Endothelial cell of umbilical vein (primary cell): ENCODE data around the gene HLTF. TPM values are rescaled to one million over a fixed set of nuclear protein-coding genes. Genes with fewer than 3 reads are reported as not detected.

Source experiments
- Bru-seq: library from RNA; stranded (reverse); fragments of 400-500 nt; gene quantifications from one replicate; lab custom pipeline; 2021; lab: Mats Ljungman, UMichigan
- BruChase-seq, 2 experiments: library from RNA; stranded (reverse); fragments of 400-500 nt; gene quantifications; one replicate each; lab custom pipeline; 2021; lab: Mats Ljungman, UMichigan
- BruUV-seq: library from RNA; stranded (reverse); fragments of 400-500 nt; replicated peaks from 2 replicates; lab custom pipeline; 2021; lab: Mats Ljungman, UMichigan
- CTCF ChIA-PET: fragments of 300-600, 350-600 bp; sonication (Branson Sonifier 250); formaldehyde crosslinking; loops from one replicate; lab custom pipeline; 2021; ENCODE audit warnings: antibody characterized with exemption, inconsistent platforms; lab: Charles Lee
- POLR2A ChIA-PET: fragments of 300-600, 350-600 bp; sonication (Branson Sonifier 250); formaldehyde crosslinking; loops from one replicate; lab custom pipeline; 2021; ENCODE audit warnings: antibody characterized with exemption, inconsistent platforms; lab: Charles Lee
- DNase-seq: peaks from one replicate; pipeline ENCODE4 v3.0.0-alpha.2; 2011; ENCODE audit warnings: low read depth, low spot score
- FAIRE-seq: peaks from 2 replicates; lab custom pipeline; 2011; peaks lifted over from hg19 to GRCh38; lab: Jason Lieb, UNC
- H2AFZ ChIP-seq: 2 replicates; pipeline ENCODE4 v1.6.0; 2012; ENCODE audit warnings: low read depth, low read length, control low read depth, inconsistent platforms
- H3K27ac ChIP-seq: 2 replicates; pipeline ENCODE4 v1.5.1; 2011; ENCODE audit warnings: low read depth, mild to moderate bottlenecking, control low read depth, low read length, moderate library complexity; ENCODE audit not compliant: insufficient read depth
- H3K27me3 ChIP-seq, 2 experiments: 2 replicates each; pipeline versions ENCODE4 v1.6.0 to v1.6.1; 2011; ENCODE audit warnings: low read length in 2 of 2, mixed read lengths in 1 of 2; ENCODE audit not compliant: control insufficient read depth in 2 of 2, insufficient read depth in 2 of 2
- H3K36me3 ChIP-seq, 2 experiments: 2 replicates in 1 of 2; 3 replicates in 1 of 2; pipeline ENCODE4 v1.5.1; 2011; ENCODE audit warnings: low read length in 2 of 2, mild to moderate bottlenecking in 1 of 2, moderate library complexity in 1 of 2; ENCODE audit not compliant: control insufficient read depth in 2 of 2, insufficient read depth in 2 of 2; ENCODE audit errors: extremely low read depth in 1 of 2
- H3K4me1 ChIP-seq: 3 replicates; pipeline ENCODE4 v1.5.1; 2011; ENCODE audit warnings: mild to moderate bottlenecking, low read length; ENCODE audit not compliant: control insufficient read depth, insufficient read depth; ENCODE audit errors: extremely low read depth
- H3K4me2 ChIP-seq: 2 replicates; pipeline ENCODE4 v1.6.1; 2011; ENCODE audit warnings: low read length, control low read depth, mixed read lengths; ENCODE audit not compliant: insufficient read depth
- H3K4me3 ChIP-seq, 3 experiments: fragments of 200-600 bp in 1 of 3; sonication (generic), shearing (Covaris generic) in 1 of 3; replicated peaks in 1 of 3; 2 replicates each; pipeline ENCODE4 v1.5.1; 2011 to 2016; ENCODE audit warnings: control low read depth in 3 of 3, low read length in 3 of 3, mild to moderate bottlenecking in 2 of 3, inconsistent platforms in 1 of 3, low read depth in 1 of 3, moderate library complexity in 1 of 3; ENCODE audit not compliant: insufficient read depth in 1 of 3
- H3K79me2 ChIP-seq: 2 replicates; pipeline ENCODE4 v1.6.0; 2012; ENCODE audit warnings: low read length, inconsistent platforms; ENCODE audit not compliant: control insufficient read depth, insufficient read depth
- H3K9ac ChIP-seq: replicated peaks from 2 replicates; pipeline ENCODE3; 2011; ENCODE audit warnings: low read length, control low read depth; ENCODE audit not compliant: insufficient read depth; ENCODE audit errors: extremely low read depth
- H3K9me1 ChIP-seq: replicated peaks from 3 replicates; pipeline ENCODE4 v1.6.0; 2011; ENCODE audit warnings: mild to moderate bottlenecking, low read length; ENCODE audit not compliant: control insufficient read depth, insufficient read depth; ENCODE audit errors: extremely low read depth
- H3K9me3 ChIP-seq: replicated peaks from 2 replicates; pipeline ENCODE4 v1.5.1; 2012; ENCODE audit warnings: low read length, inconsistent platforms; ENCODE audit not compliant: control insufficient read depth, insufficient read depth
- H4K20me1 ChIP-seq: replicated peaks from 2 replicates; pipeline ENCODE3; 2011; ENCODE audit warnings: mild to moderate bottlenecking, low read length; ENCODE audit not compliant: control insufficient read depth, insufficient read depth; ENCODE audit errors: extremely low read depth
- EZH2 ChIP-seq: IDR thresholded peaks from 2 replicates; pipeline ENCODE4 v1.6.1; 2012; ENCODE audit warnings: borderline replicate concordance, low read depth, mild to moderate bottlenecking, moderate library complexity, low read length, inconsistent platforms; ENCODE audit not compliant: severe bottlenecking
- FOS ChIP-seq: IDR thresholded peaks from 2 replicates; pipeline ENCODE4 v1.6.1; 2011; ENCODE audit warnings: mild to moderate bottlenecking, low read length, moderate library complexity, borderline replicate concordance; ENCODE audit not compliant: insufficient read depth
- GATA2 ChIP-seq: IDR thresholded peaks from 2 replicates; pipeline ENCODE4 v1.7.0; 2011; ENCODE audit warnings: low read depth, mild to moderate bottlenecking, moderate library complexity, mixed read lengths, low read length; ENCODE audit not compliant: insufficient read length, insufficient read depth
- JUN ChIP-seq: IDR thresholded peaks from 2 replicates; pipeline ENCODE4 v1.6.1; 2011; ENCODE audit warnings: borderline replicate concordance, low read depth; ENCODE audit not compliant: insufficient read length, insufficient read depth
- MYC ChIP-seq: IDR thresholded peaks from one replicate; pipeline ENCODE4 v1.6.1; 2011; ENCODE audit warnings: mild to moderate bottlenecking, low read depth, low read length
- POLR2A ChIP-seq: IDR thresholded peaks from 2 replicates; pipeline ENCODE4 v1.6.1; 2012; ENCODE audit warnings: low read depth, mild to moderate bottlenecking, control low read depth, low read length
- POLR2AphosphoS5 ChIP-seq: IDR thresholded peaks from 2 replicates; pipeline ENCODE4 v1.6.1; 2012; ENCODE audit warnings: low read depth, mild to moderate bottlenecking, control low read depth, low read length, moderate library complexity; ENCODE audit not compliant: insufficient read depth
- dilution Hi-C: fragments of 300-500 bp; cut with MboI; formaldehyde crosslinking; loops from one replicate; pipeline ENCODE4 v1.15.0; 2019; ENCODE audit warnings: low sequenced_read_pairs; ENCODE audit not compliant: extremely low pct_ligation_motif_present
- intact Hi-C: fragments of 100-400 bp; cut with micrococcal nuclease; formaldehyde crosslinking; loops from one replicate; pipeline ENCODE4 v1.10.0; 2022
- long read RNA-seq: library from polyadenylated mRNA; stranded (forward); transcript quantifications from one replicate; pipeline ENCODE4 v2.0.0, GENCODE V29; 2021
- polyA minus RNA-seq, 3 experiments: library from RNA; depleted of rRNA, polyadenylated mRNA; stranded (reverse); fragments of >200 nt; gene quantifications; 1 replicate in 1 of 3; 2 replicates in 2 of 3; pipeline ENCODE4 v1.2.3, GENCODE V29; 2011
- polyA plus RNA-seq, 4 experiments: library from polyadenylated mRNA; depleted of rRNA in 3 of 4; stranded (reverse) in 3 of 4; unstranded in 1 of 4; fragments of >200 nt; gene quantifications; 2 replicates each; pipeline versions ENCODE4 v1.2.1 to v1.2.3, GENCODE V29; 2011 to 2012; ENCODE audit warnings: missing spikeins in 1 of 4
- total RNA-seq: library from RNA; stranded (reverse); gene quantifications from 2 replicates; pipeline ENCODE4 v1.2.3, GENCODE V29; 2021
- TF ChIP-seq, protein P1 (sequence below), 2 donors: IDR thresholded peaks; 1 replicate in 1 of 2; 2 replicates in 1 of 2; pipeline ENCODE4 v1.5.1; 2011; ENCODE audit warnings: low read length in 2 of 2, mild to moderate bottlenecking in 2 of 2, moderate library complexity in 2 of 2, control low read depth in 1 of 2, inconsistent platforms in 1 of 2, low read depth in 1 of 2; ENCODE audit not compliant: insufficient read depth in 1 of 2; ENCODE audit errors: extremely low read depth in 1 of 2
- TF ChIP-seq, protein P2 (sequence below): IDR thresholded peaks from 2 replicates; pipeline ENCODE4 v1.6.1; 2011; ENCODE audit not compliant: insufficient read depth, insufficient read length

The HLTF gene, protein sequence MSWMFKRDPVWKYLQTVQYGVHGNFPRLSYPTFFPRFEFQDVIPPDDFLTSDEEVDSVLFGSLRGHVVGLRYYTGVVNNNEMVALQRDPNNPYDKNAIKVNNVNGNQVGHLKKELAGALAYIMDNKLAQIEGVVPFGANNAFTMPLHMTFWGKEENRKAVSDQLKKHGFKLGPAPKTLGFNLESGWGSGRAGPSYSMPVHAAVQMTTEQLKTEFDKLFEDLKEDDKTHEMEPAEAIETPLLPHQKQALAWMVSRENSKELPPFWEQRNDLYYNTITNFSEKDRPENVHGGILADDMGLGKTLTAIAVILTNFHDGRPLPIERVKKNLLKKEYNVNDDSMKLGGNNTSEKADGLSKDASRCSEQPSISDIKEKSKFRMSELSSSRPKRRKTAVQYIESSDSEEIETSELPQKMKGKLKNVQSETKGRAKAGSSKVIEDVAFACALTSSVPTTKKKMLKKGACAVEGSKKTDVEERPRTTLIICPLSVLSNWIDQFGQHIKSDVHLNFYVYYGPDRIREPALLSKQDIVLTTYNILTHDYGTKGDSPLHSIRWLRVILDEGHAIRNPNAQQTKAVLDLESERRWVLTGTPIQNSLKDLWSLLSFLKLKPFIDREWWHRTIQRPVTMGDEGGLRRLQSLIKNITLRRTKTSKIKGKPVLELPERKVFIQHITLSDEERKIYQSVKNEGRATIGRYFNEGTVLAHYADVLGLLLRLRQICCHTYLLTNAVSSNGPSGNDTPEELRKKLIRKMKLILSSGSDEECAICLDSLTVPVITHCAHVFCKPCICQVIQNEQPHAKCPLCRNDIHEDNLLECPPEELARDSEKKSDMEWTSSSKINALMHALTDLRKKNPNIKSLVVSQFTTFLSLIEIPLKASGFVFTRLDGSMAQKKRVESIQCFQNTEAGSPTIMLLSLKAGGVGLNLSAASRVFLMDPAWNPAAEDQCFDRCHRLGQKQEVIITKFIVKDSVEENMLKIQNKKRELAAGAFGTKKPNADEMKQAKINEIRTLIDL
- total RNA-seq (23.2 and 24.6 TPM in 2 replicates), polyA plus RNA-seq (4.7 and 8.7 TPM in 2 replicates), polyA minus RNA-seq (9.6 and 12.6 TPM in 2 replicates), Bru-seq, nascent RNA (percentile 78 among the genes with signal in this experiment), BruChase-seq, experiment 1, labeled RNA remaining after a 6-hour chase (percentile 75 among the genes with signal in this experiment), BruChase-seq, experiment 2, labeled RNA remaining after a 2-hour chase (percentile 76 among the genes with signal in this experiment)
- polyA plus RNA-seq (2011; cell fraction: cytosol; rRNA removed): 5.8 TPM in 2 replicates
- polyA plus RNA-seq (2011; cell fraction: nucleus; rRNA removed): 18.8 and 28.6 TPM in 2 replicates
- polyA plus RNA-seq (2012): 10.0 and 13.8 TPM in 2 replicates
- 43.5 TPM for polyA minus RNA-seq (2011; cell fraction: cytosol; rRNA and poly(A)+ RNA removed)
- 20.2 and 21.0 TPM in 2 replicates for polyA minus RNA-seq (2011; cell fraction: nucleus; rRNA and poly(A)+ RNA removed)
- long read RNA-seq, full-length matches to known transcripts: 19 of 28 reads
- long read RNA-seq, partial matches to known transcripts: 2 of 28 reads
- long read RNA-seq, other reads (novel, unspliced or antisense): 7 of 28 reads

DNA sequence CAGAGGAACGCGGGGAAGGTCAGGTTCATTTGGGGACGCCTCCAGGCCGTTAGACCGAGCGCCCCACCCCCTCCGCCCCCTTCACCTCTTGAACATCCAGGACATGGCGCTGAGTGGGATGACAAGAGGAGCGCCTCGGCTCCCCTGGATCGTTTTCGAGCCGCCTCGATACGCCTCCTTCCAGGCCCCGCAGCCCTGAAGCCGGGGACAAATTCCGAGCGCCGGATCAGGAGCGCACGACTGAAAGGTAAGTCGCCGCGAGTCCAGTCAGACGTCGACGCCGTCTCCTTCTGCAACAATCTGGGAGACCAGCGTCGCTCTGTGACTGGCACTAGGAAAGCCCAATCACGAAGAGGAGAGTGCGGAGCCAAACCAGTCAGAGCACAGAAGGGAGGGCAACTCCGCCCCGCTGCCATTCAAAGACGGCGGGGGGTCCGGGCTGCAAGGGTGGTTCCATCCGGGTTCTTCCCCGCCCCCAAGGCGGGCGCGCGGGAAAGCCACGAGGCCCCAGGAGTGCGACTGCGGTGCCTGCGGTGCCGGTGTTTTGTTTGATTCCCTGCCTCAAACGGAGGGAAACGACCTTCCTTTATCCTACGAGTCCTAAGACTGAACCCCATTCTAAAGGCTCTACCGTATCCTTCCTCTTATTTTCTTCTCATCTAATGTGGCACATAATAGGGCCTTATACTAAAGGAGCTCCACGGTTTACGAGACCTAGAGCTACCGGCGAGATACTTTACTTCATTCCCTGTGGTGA, at the start of gene HLTF:
TSS of gene HLTF (minus strand) at position 302 of the 757 bp plus-strand sequence. CDS start at position 105, 197 bp downstream.
- H3K4me1 ChIP-seq: peaks cover 4% of the 10 kb centered on the region
- peak within 1 kb of the TSS; percentile 92 for H2AFZ ChIP-seq
- TF ChIP-seq MYC: no peak
- no peak for TF ChIP-seq GATA2
- TF ChIP-seq, protein P1, sequence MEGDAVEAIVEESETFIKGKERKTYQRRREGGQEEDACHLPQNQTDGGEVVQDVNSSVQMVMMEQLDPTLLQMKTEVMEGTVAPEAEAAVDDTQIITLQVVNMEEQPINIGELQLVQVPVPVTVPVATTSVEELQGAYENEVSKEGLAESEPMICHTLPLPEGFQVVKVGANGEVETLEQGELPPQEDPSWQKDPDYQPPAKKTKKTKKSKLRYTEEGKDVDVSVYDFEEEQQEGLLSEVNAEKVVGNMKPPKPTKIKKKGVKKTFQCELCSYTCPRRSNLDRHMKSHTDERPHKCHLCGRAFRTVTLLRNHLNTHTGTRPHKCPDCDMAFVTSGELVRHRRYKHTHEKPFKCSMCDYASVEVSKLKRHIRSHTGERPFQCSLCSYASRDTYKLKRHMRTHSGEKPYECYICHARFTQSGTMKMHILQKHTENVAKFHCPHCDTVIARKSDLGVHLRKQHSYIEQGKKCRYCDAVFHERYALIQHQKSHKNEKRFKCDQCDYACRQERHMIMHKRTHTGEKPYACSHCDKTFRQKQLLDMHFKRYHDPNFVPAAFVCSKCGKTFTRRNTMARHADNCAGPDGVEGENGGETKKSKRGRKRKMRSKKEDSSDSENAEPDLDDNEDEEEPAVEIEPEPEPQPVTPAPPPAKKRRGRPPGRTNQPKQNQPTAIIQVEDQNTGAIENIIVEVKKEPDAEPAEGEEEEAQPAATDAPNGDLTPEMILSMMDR (IDR thresholded peaks at IDR 0.05; ENCODE audit: extremely low read depth in 1 of 2, insufficient read depth in 1 of 2, low read depth in 1 of 2, low read length in 2 of 2): no peak
- TF ChIP-seq POLR2AphosphoS5: peak; percentile 60
- TF ChIP-seq JUN: no peak
- peak; percentile 64 for TF ChIP-seq POLR2A
- TF ChIP-seq EZH2: no peak
- no peak for TF ChIP-seq FOS
- TF ChIP-seq, protein P2, sequence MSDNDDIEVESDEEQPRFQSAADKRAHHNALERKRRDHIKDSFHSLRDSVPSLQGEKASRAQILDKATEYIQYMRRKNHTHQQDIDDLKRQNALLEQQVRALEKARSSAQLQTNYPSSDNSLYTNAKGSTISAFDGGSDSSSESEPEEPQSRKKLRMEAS: peak; percentile 92
- H3K27ac ChIP-seq: peak within 1 kb of the TSS; percentile 47
- H3K9me3 ChIP-seq: no peaks in the 10 kb centered on the region
- no peaks in the 10 kb centered on the region for H3K36me3 ChIP-seq
- H3K27me3 ChIP-seq: no peaks in the 10 kb centered on the region
- H4K20me1 ChIP-seq: no peaks in the 10 kb centered on the region
- intact Hi-C loops (loop anchor here (1.0 to 10.0 kb wide), 3 partner anchors 44 to 132 kb away; partner anchors contain the start of gene GYG1), dilution Hi-C loops (no loop called here)
- FAIRE-seq: peak; percentile 92
- H3K4me2 ChIP-seq: peak within 1 kb of the TSS; percentile 85
- H3K9me1 ChIP-seq: no peaks in the 10 kb centered on the region
- BruUV-seq: no TSS peak
- CTCF ChIA-PET: interaction anchor here (1.3 to 2.1 kb wide), 2 partner anchors 9 to 131 kb away, joined by 5 to 12 read pairs; no protein-coding TSS in a partner anchor
- DNase-seq: peak; percentile 98
- H3K79me2 ChIP-seq: peaks cover 16% of the 10 kb centered on the region
- peak within 1 kb of the TSS; percentile 58 for H3K9ac ChIP-seq
- POLR2A ChIA-PET: no interaction called here
- H3K4me3 ChIP-seq: peak within 1 kb of the TSS; percentile 68 to 81 (median 73)
